Brain microvascular endothelial cell (primary cell): ENCODE measurements around the gene BTBD6.
"Not testable (repeated sequence)": the region's sequence is repeated elsewhere in the genome, so short reads cannot be mapped to it uniquely, and the experiment has no call there.

Experiments
- DNase-seq: peaks from one replicate; pipeline ENCODE4 v3.0.0-alpha.2; 2020
- H3K27ac ChIP-seq: fragments of 250-450 bp; sonication (Bioruptor Pico); 2 replicates; pipeline ENCODE4 v1.5.1; 2020; ENCODE audit warnings: mild to moderate bottlenecking, moderate library complexity
- H3K27me3 ChIP-seq: fragments of 250-450 bp; sonication (Bioruptor Pico); replicated peaks from 2 replicates; pipeline ENCODE4 v1.5.1; 2020; ENCODE audit warnings: mild to moderate bottlenecking
- H3K36me3 ChIP-seq: fragments of 250-450 bp; sonication (Bioruptor Pico); replicated peaks from 2 replicates; pipeline ENCODE4 v1.5.1; 2020; ENCODE audit warnings: mild to moderate bottlenecking
- H3K4me3 ChIP-seq: 2 replicates; pipeline ENCODE4 v1.5.1; 2011; ENCODE audit warnings: low read depth, mild to moderate bottlenecking, control low read depth, low read length, moderate library complexity
- CTCF ChIP-seq: IDR thresholded peaks from 2 replicates; pipeline ENCODE4 v1.5.1; 2011; ENCODE audit warnings: low read depth, mild to moderate bottlenecking, moderate library complexity, low read length, control low read depth, inconsistent platforms; ENCODE audit errors: missing control alignments
- in situ Hi-C: cut with HindIII; loops from 2 replicates; pipeline ENCODE4 v1.10.0; 2017; ENCODE audit warnings: low sequenced_read_pairs, low pct_ligation_motif_present

BTBD6 gene

GRCh38 chr14:105285174-105285573, 36.8 kb downstream of the BTBD6 start:
- TF ChIP-seq CTCF = no peak

GRCh38 chr14:105286759-105287144, 38.4 kb downstream of the BTBD6 start:
- no peak for DNase-seq
- no peak for TF ChIP-seq CTCF
- Histone ChIP-seq H3K36me3 (no peaks in the 10 kb centered on the region), H3K27ac (no peak overlapping the region), H3K27me3 (no peaks in the 10 kb centered on the region), H3K4me3 (no peak overlapping the region)
- in situ Hi-C loops = no loop called here

More at GRCh38 chr14:105285174-105285573, 36.8 kb downstream of the BTBD6 start:
- in situ Hi-C loops = no loop called here
- H3K27me3 ChIP-seq = no peaks in the 10 kb centered on the region
- H3K36me3 ChIP-seq = no peaks in the 10 kb centered on the region
- no peak for DNase-seq
- H3K4me3 ChIP-seq = no peak overlapping the region
- no peak overlapping the region for H3K27ac ChIP-seq

DNA sequence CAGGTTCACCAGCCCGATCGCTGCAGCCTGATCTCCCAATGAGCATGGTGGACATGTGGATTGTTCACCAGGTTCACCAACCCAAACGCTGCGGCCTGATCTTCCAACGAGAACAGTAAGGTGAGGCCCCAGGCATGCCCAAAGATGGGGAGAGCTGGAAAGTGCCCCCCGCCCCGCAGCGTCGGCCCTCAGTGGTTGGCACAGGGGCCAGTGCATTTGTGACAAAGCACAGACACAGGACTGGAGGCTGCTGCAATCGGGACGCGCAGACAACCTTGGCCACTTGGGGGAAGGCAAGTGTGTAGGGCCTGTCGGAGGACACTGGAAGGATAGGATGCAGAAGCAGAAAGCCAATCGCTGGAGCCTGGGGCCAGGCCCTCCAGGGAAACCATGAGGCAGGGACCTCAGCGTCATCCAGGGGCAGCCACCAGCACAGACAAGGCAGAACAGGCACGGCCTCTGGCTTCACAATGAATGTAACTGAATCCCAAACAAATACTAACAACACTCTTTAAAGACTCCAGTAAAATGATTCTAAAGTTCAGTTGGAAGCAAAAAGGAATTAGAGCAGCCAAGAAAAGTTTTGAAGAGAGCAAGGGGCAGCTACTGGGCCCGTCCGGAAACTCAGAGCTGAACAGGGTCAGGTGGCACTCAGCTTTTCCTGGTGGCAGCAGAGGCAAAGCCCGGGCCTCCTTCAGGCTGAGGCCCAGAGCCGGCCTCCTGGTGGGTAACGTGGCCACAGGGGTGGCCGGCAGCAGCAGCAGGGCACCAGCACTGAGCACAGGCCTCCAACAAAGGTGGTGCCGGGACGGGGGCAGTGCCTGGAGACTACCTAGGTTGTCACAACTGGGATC, 39.1 kb downstream of the BTBD6 start:
- no peaks in the 10 kb centered on the region for H3K27me3 ChIP-seq
- TF ChIP-seq CTCF = peak; percentile 17
- no peak overlapping the region for H3K4me3 ChIP-seq
- in situ Hi-C loops = no loop called here
- no peak for DNase-seq
- no peak overlapping the region for H3K27ac ChIP-seq
- no peaks in the 10 kb centered on the region for H3K36me3 ChIP-seq

DNA sequence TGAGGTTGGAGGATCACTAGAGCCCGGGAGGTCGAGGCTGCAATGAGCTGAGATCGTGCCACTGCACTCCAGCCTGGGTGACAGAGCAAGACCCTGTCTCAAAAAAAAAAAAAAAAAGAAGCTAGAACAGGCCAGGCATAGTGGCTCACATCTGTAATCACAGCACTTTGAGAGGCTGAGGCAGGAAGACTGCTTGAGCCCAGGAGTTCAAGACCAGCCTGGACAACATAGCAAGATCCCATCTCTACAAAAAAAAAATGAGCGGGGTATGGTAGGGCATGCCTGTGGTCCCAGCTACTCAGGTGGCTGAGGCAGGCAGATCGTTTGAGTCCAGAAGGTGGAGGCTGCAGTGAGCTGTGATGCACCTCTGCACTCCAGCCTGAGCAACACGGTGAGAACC, 40.6 kb downstream of the BTBD6 start:
- DNase-seq = not testable (repeated sequence)

DNA sequence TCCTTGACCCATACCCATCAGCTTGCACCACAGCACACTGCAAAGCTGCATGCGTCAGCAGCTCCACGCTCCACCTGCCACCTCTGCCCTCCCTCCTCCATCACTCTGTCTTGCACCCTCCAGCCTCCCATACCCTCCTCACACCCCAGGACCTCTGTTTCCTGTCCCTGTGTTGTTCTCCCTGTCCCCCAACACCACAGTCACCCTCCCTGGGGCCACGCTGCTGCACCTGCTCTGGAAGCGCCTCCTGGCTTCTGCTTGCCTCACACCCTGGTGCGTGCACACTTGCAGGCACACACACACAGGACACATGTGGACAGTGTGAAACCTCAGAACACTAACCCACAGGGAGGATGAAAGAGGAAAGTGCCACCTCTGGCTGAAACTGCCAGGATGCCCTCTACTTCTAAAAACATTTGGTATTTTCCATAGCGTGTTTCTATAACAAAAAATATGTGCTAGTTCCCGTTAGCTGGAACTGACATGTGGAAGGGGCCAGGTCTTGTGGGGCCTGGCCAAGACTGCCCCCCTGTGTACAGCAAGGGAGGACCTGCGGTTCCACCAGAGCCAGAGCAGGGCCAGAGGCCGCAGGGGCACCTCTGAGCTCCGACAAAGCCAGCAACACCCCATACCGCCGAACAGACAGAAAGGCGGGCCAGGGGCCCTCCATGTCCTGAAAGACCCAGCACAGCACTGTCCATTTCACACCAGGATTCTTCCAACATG, 42.5 kb downstream of the BTBD6 start:
- no peak for DNase-seq
- no peak overlapping the region for H3K27ac ChIP-seq

More for the DNA sequence above, 40.6 kb downstream of the BTBD6 start:
- H3K27ac ChIP-seq, in situ Hi-C loops, H3K4me3 ChIP-seq, H3K36me3 ChIP-seq, H3K27me3 ChIP-seq: not testable (repeated sequence)

More for the DNA sequence above, 42.5 kb downstream of the BTBD6 start:
- Histone ChIP-seq H3K4me3 (no peak overlapping the region), H3K27me3 (no peaks in the 10 kb centered on the region), H3K36me3 (no peaks in the 10 kb centered on the region)
- TF ChIP-seq CTCF = peak; percentile 39
- in situ Hi-C loops = no loop called here
